ENCODE results near the gene RBBP8NL.

The RBBP8NL gene

DNA sequence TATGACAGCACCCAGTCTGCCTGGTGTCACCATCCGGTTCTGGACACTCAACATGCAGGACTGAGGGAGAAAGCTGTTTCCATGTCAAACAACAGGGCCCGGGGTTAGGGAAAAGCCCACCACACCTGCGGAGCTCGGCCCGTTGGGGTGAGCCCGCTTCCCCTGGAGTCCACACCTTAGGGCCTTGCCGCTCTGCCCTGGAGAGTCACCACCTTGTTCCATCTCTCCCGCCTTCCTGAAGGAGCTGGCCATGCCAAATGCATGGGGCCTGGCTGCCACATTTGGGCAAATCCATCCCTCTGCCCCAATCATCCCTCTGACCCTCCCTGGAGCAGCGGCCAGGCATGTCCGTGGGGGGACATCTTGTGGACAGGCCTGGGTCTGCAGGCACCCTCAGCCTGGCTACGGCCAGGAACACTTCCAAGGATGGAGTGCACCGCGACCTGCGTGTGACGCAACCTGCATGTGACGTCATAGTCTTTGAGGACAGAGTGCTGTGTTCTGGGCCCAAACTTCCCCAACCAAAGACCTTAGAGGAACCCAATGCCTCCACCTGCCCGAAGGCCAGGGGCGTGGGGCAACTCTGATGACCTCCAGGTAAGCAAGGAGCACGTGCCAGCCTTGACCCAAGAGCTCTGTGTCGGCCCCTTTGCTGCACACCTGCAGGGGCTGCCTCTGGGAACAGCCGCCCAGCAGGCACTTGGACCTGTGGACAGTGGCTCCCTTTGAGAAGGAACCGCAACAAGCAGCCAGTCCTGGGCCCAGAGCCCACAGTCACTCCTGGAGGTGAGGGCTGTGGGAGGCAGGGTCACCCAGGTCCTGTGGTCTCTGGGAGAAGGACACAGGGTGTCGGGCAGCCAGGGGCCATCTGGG is 22.0 kb downstream of the RBBP8NL start:
- DNase-seq: peak; percentile 41

- no peak for DNase-seq
Measured at GRCh38 chr20:62404761-62405107, 22.6 kb downstream of the RBBP8NL start.

- no peak for DNase-seq
Measured at GRCh38 chr20:62404112-62404665, 23.1 kb downstream of the RBBP8NL start.

GRCh38 chr20:62403331-62403730 is 24.0 kb downstream of the RBBP8NL start:
- no peak for DNase-seq

- DNase-seq: no peak
Measured at GRCh38 chr20:62402456-62403150, 24.7 kb downstream of the RBBP8NL start.

DNA sequence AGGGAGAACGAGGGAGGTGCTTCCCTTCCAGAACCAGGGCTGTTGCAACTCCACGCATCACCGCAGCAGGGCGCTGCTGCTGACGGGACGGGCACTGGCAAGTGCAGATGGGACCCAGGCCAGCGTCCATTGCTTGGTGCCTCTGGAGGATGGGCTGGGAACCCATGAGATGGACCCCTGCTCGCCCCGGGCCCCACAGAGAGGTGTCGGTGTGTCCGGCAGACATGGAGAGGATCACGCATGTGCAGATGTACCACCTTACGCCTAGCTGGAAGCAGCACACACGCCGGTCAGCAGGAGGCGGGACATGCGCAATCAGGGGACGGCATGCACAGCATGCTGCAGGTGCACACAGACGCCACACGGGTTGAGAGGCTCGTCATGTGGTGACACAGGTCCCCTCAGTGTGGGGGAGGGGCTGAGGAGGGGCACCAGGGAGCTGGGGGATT is 26.0 kb downstream of the RBBP8NL start:
- no peak for DNase-seq

DNA sequence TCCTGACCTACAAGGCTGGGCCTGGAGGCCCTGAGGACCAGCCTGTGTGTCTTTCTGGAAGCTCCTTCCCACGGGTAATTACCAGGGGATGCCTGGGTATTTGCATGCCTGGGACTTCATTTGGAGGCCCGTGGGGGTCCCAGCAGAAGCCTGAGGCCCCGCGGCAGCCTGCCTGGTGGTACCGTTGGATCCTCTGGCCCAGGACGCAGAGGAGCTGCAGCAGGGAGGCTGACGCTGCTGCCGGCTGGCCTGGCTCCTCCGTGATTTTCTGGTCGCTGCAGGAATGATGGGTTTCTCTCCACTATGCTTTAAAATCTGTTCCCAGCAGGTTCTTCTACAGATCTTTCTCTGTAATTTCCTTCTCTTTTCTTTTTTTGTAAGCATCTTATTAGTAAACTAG is 26.8 kb downstream of the RBBP8NL start:
- DNase-seq: no peak

DNA sequence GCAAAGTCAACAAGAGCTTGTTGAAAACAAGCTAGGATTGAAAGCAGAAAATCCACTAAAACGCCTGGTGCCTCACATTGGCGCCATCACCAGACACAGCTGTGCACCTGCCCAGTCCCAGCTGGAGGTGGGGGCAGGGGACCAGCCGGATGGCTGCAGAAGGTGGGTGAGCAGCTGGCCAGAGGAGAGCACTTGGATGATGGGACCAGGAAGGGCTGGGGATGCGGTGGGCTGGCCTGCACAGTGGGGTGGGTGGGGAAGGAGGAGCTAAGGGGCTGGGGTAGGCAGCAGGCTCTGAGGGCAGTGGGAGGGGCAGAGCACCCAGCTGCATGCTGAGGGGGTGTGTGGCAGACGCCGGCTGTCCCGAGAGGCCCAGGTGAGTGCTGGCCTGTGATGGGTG is 27.3 kb downstream of the RBBP8NL start:
- no peak for DNase-seq

DNA sequence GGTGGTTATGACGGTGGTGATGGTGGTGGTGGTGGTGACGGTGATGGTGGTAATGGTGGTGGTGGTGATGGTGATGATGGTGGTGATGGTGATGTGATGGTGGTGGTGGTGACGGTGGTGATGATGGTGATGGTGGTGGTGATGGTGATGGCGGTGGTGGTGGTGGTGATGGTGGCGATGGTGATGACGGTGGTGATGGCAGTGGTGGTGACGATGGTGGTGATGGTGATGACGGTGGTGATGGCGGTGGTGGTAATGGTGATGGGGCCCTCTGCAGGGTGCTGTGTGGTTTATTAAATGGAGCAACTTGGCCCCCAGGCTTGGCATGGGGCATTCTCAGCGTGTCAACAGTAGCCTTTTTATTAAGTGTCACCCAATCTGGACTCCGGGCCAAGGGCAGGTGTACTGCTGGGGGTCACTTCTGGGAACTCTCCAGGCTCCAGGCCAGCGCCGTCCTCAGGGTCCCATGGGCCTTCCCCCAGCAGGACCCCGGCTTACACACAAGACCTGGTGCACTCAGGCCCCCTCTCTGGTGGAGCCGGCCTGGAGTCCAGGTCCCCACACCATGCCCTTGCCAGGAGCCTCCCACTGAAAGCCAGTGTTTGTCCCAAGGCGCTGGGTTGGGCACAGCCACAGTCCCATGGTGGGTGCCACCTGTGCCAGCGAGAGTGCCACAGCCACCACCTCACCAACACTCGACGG is 29.1 kb downstream of the RBBP8NL start:
- no peak for DNase-seq

DNA sequence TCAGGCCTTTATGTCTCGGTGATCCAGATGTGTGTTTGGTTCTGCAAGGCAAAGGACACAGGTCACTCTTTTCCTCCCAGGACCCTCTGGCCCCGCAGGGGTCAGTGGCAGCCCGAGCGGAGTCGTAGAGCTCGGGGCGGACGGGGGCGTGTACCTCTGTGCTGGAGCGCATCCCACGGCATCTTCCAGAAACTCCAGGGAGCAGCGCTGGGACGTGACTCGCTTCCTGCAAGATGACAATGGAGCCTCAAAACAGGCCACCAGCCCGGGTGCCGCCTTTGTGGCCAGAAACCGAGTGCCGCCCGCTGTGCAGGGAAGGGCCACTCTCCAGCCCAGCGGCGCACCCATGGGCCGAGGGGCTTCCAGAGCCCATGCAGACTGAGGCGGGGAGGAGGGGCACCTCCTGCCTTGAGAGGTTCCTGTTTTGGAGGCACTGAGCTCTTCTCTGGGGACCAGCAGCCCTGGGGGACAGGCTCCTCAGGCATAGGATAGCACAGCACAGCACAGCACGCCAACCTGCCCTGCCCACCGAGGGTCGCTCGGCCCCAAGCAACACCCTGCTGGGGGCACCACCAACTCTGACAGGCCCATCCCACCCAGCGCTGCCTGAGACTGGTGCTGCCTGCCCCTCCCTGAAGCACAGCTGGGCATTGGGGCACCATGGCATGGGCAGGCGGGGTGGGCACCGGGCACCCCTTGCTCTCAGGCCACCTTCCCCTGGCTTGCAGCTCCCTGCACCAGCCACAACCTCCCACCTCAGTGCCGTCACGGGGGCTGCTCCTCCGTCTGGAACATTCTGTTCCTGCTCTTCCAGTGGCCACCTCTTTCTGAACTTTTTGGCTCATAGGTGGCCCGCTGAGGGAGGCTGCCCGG is 30.7 kb downstream of the RBBP8NL start:
- DNase-seq: no peak

DNA sequence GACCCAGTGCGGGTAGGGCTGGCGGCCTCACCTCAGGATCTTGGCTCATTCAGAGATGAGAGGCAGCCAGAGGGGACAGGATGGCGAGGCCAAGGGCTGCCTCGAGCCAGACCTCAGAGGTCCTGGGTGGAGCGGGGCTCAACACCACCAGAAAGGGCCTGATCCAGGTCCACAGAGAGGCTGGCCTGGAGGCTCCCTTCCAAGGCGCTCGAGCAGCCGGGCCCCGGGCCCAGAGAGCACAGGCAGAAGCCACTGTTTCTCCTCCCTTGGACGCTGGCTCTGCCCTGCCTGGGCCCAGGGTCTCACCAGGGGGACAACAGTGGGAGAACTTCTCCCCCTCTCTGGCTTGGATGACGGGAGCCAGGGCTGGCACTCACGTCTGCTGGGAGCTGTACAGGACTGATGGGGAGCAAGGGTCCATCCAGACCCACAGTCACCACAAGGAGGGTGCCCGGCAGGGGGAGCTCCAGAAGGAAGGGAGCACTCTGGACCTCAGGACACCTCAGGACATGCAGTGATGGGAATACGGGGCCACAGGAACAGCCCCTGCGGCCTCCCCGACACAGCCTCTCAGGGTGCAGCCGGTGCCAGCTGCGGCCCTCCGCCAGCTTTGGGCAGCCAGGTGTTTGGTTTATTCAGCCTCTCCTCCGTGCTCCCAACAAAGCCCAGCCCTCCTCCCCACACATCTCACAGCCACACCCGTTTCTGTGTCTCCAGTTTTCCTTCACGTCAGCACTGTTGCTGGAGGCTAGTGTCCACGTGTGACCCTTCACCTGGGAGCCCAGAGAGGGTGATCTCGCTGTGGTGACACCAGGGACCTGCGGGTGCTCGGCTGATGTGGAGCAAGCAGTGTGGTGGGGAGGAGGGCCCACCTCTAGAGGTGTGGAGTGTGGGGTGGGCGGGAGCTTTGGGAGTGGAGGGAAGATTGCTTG is 31.8 kb downstream of the RBBP8NL start:
- DNase-seq: no peak

DNA sequence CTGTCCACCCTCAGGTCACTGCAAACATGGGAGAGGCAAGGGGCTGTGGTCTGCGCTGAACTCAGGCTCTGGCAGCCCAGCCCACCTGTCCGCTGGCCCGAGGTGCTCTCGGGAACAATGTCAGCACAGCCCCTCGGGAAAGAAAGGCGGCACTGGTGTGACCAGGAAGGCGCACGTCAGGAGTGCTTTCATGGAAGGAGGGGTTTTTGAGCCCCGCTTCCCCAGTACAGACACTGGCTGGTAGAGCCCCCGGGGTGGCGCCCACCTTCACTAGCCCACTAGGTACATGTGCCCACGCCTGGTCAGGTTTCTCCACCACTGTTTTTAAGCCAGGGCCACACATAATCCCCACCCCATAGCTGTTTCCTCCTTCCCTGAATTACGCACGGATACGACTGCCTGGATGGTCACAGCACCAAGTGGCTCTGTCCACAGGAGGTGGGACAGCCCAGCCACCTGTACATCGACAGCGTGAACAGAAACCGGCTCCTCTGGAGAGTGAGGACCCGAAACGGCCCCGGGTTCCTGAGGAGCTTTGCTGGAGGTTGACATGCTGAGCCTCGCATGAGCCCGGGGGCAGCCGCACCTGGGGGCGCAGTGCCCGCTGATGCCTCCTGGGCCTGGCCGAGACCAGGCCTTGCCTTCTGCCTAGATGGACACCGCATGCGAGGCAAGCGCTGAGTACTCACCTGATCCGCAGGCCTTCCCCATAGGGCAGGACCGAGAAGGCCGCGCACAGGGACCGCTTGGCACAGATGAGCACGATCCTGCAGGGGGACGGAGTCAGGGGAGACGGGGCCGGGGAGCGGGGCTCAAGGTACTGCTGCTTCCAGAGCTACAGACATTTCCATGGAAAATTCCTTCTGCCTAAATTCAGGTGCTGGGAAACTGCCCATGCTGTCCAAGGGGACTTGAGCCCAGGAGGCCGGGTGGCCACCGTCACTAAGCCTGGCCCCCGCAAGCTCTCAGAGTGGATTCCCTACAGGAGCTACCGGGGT is 32.8 kb downstream of the RBBP8NL start:
- no peak for DNase-seq

- no peak for DNase-seq
Measured at GRCh38 chr20:62393830-62394229, 33.5 kb downstream of the RBBP8NL start.

DNA sequence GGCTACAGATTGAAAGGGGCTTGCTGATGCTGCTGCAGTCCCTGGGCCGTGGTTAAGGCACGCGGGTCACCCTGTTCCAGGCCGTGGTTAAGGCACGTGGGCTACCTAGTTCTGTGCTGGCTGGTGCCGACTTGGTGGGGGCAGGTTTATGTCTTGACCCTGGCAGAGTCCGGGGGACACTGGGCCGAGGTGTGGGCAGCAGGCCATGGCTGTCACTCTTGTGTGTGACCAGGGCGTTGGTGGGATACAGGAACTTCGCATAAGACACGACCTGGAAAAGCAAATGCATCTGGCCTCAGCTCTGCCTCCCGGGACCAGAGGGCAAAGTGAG is 34.0 kb downstream of the RBBP8NL start:
- DNase-seq: no peak

DNA sequence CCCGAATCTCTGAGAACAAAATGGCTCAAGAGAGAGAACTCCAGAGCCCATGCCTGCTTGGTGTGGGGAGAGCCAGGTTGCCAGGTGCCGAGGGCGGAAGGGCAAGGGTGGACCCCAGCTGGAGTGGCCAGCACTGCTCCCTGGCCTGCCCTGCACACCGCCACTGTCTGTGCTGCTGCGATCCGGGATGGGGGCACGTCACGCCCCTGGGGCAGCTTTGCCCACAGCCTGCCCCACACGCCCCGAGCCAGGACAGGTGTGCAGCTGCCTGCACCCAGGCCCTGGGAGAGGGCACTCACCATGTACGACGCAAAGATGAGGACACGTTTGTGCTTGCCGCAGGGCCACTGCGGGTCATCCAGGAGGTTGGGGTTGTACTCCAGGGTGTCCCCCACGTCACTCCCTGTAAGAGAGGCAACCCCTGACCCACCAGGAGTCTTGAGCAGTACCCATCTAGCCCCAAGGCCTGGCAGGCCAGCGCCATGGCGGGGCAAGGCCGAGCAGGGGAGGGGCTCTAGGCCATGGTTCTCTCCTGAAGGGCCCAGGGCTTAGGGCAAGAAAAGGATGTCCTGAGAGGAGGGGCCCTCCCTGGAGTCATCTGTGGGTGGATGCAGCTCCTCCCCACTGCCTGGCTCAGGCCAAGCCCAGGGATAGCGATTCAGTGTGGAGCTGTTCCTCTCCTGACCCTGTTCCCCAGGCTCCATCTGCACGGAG is 34.6 kb downstream of the RBBP8NL start:
- no peak for DNase-seq

DNA sequence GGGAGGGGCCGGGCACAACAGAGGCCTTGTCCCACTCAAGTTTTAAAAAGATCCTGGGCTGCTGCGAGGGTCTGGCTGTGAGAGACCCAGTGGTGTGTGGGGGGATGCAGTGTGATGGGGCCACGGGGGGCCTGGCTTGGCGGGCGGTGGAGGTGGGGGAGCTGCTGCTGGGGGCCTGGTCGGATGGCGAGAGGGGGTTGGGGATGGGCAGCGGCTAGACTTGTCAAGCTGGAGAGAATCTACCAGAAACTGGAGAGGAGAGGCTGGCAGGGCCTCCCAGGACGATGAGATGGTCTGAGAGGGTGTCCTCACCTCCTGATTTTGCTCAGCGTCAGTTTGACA is 35.3 kb downstream of the RBBP8NL start:
- DNase-seq: no peak

DNA sequence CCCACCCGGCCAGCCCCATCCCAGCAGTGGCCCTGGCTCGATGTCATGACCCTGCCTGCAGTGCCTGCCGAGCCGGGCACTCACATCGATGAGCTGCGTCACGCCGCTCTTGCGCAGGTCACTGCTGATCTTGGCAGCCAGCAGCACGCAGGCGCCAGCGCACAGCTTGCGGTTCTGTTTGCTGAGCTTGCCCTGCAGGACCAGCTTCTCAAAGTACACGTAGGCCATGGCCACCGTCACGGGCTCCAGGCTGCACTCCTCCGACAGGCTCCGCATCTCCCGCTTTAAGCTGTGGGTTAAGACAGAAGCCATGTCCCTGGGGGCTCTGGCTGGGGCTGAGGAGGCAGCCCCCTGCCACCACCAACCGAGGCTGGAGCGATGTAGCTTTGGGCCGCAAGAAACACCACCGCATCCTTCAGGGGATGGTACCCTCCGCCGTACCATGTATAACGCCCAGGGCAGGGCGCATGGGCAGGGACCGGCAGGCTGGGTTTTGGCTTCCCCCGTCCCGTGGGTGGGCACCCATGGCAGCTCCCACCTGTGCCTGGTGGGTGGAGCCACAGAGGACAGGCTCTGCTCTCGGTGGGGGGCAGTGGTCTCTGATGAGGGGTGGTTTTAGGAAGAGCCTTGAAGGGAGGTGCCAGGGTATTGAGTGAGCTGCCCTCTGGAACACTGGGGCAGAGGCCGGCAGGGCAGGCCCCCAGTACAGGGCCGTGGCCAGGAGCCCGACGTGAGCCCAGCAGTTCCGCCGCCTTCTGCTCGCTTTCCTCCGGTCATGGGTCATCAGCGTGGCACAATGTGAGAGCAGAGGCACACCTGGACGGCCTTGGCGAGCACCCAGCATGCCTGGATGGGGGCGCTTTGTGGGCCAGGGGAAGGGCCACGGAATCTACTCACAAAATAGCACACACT is 35.9 kb downstream of the RBBP8NL start:
- DNase-seq: no peak

Measured in HCEC 1CT (cell line).